Hematopoietic multipotent progenitor cell (in vitro differentiated cells): Measurements from ENCODE around the gene COPS4. TPM values are rescaled to one million over a fixed set of nuclear protein-coding genes. Genes with fewer than 3 reads are reported as not detected.
A peak's percentile ranks its signal among the peaks of the same experiment; 100 is the strongest.
"Not testable (repeated sequence)": the region's sequence is repeated elsewhere in the genome, so short reads cannot be mapped to it uniquely, and the experiment has no call there.

Experiments
- DNase-seq, 3 donors: peaks; one replicate each; pipeline ENCODE4 v3.0.0-alpha.2; 2011 to 2015; ENCODE audit warnings: low read depth in 2 of 3, low spot score in 2 of 3
- total RNA-seq: library from RNA; depleted of rRNA; stranded (reverse); fragments of >200 nt; gene quantifications from one replicate; pipeline ENCODE4 v1.2.3, GENCODE V29; 2012

COPS4 gene
- total RNA-seq = 53.1 TPM

- DNase-seq = peak; percentile 93 to 100 (median 100)
Measured at GRCh38 chr4:83034630-83035494, at the start of gene COPS4. Gene COPS4, plus strand, starts transcription at chr4:83035183. Its CDS starts 42 bp downstream, at chr4:83035225.

GRCh38 chr4:82987519-82987918, 47.5 kb upstream of the COPS4 start:
- DNase-seq = not testable (repeated sequence)

GRCh38 chr4:82988323-82988832, 46.6 kb upstream of the COPS4 start:
- no peak for DNase-seq

- DNase-seq = peak in 2 of 3 donors; percentile 37 to 59
Measured at GRCh38 chr4:82989575-82990429, 45.2 kb upstream of the COPS4 start.

GRCh38 chr4:82994834-82995233, 40.1 kb upstream of the COPS4 start:
- no peak for DNase-seq

GRCh38 chr4:82998898-82999297, 36.1 kb upstream of the COPS4 start:
- no peak for DNase-seq

- DNase-seq = no peak
Measured at GRCh38 chr4:83002329-83002728, 32.7 kb upstream of the COPS4 start.

GRCh38 chr4:83003044-83003791, 31.8 kb upstream of the COPS4 start:
- DNase-seq = not testable (repeated sequence)

- DNase-seq = no peak
Measured at GRCh38 chr4:83009529-83009928, 25.5 kb upstream of the COPS4 start.

GRCh38 chr4:83010111-83010521, 24.9 kb upstream of the COPS4 start:
- DNase-seq = peak in 1 of 3 donors; percentile 43

- DNase-seq = peak; percentile 67 to 87 (median 78)
Measured at GRCh38 chr4:83010522-83011318, 24.3 kb upstream of the COPS4 start, which contains the start of gene LIN54. Gene LIN54, minus strand, starts transcription at chr4:83010823. Its CDS starts 25,979 bp downstream, at chr4:82984844.

GRCh38 chr4:83011689-83012199, 23.2 kb upstream of the COPS4 start:
- no peak for DNase-seq

- peak in 1 of 3 donors; percentile 21 for DNase-seq
Measured at GRCh38 chr4:83012200-83012686, 22.7 kb upstream of the COPS4 start.

- DNase-seq = peak; percentile 95 to 98 (median 98)
Measured at GRCh38 chr4:83012687-83013419, 22.1 kb upstream of the COPS4 start.

GRCh38 chr4:83013420-83013867, 21.5 kb upstream of the COPS4 start:
- no peak for DNase-seq

GRCh38 chr4:83013902-83014301, 21.1 kb upstream of the COPS4 start:
- no peak for DNase-seq

GRCh38 chr4:83019794-83020494, 15.0 kb upstream of the COPS4 start:
- peak in 2 of 3 donors; percentile 68 to 78 for DNase-seq
